ENCODE results near the gene CD38.

Gene CD38

GRCh38 chr4:15868826-15869413 lies 90.8 kb downstream of the CD38 start:
- no peak for TF ChIP-seq CTCF (IDR thresholded peaks at IDR 0.05)

GRCh38 chr4:15870079-15870478 lies 92.0 kb downstream of the CD38 start:
- no peak for TF ChIP-seq CTCF (IDR thresholded peaks at IDR 0.05)

GRCh38 chr4:15870921-15871664 lies 93.0 kb downstream of the CD38 start:
- TF ChIP-seq CTCF (IDR thresholded peaks at IDR 0.05), result no peak

GRCh38 chr4:15873117-15873516 lies 95.0 kb downstream of the CD38 start:
- no peak for TF ChIP-seq CTCF (IDR thresholded peaks at IDR 0.05)

- no peak for TF ChIP-seq CTCF (IDR thresholded peaks at IDR 0.05)
Measured at GRCh38 chr4:15874671-15875070, 96.5 kb downstream of the CD38 start.

- no peak for TF ChIP-seq CTCF (IDR thresholded peaks at IDR 0.05)
Measured at GRCh38 chr4:15875663-15876460, 97.7 kb downstream of the CD38 start.

GRCh38 chr4:15878011-15878410 lies 99.9 kb downstream of the CD38 start:
- TF ChIP-seq CTCF (IDR thresholded peaks at IDR 0.05), result no peak
